Cerebellar cortex (tissue), 1 donor: ENCODE data around the gene SHROOM4.

Source experiments
- DNase-seq: peaks from one replicate; pipeline ENCODE4 v3.0.0-alpha.2; 2015; ENCODE audit warnings: low spot score

SHROOM4 gene

GRCh38 chrX:50615570-50616158, 198.3 kb downstream of the SHROOM4 start:
- DNase-seq, result no peak

GRCh38 chrX:50614460-50614859, 199.5 kb downstream of the SHROOM4 start:
- DNase-seq, result no peak

- no peak for DNase-seq
Observed at GRCh38 chrX:50613846-50614245, 200.1 kb downstream of the SHROOM4 start.

GRCh38 chrX:50609796-50610195, 204.2 kb downstream of the SHROOM4 start:
- no peak for DNase-seq

GRCh38 chrX:50606300-50606950, 207.6 kb downstream of the SHROOM4 start:
- no peak for DNase-seq

- no peak for DNase-seq
Observed at GRCh38 chrX:50596056-50596455, 217.9 kb downstream of the SHROOM4 start.

- no peak for DNase-seq
Observed at GRCh38 chrX:50594788-50595187, 219.2 kb downstream of the SHROOM4 start.

GRCh38 chrX:50586980-50587379, 227.0 kb downstream of the SHROOM4 start:
- no peak for DNase-seq

GRCh38 chrX:50586407-50586806, 227.6 kb downstream of the SHROOM4 start:
- DNase-seq, result no peak

GRCh38 chrX:50581405-50581804, 232.6 kb downstream of the SHROOM4 start:
- no peak for DNase-seq

- peak; percentile 56 for DNase-seq
Observed at GRCh38 chrX:50579955-50580354, 234.0 kb downstream of the SHROOM4 start.

GRCh38 chrX:50577326-50577725, 236.7 kb downstream of the SHROOM4 start:
- no peak for DNase-seq

- no peak for DNase-seq
Observed at GRCh38 chrX:50567636-50568035, 246.4 kb downstream of the SHROOM4 start.

GRCh38 chrX:50565718-50566117, 248.3 kb downstream of the SHROOM4 start:
- no peak for DNase-seq
